HepG2 (cell line): ENCODE data around the gene MALRD1. TPM values are rescaled to one million over a fixed set of nuclear protein-coding genes. Genes with fewer than 3 reads are reported as not detected.

Experiments
- ATAC-seq: fragments of 200-7000 bp; cut with Tn5 transposase; 3 replicates; pipeline ENCODE4 v1.9.1; 2020; ENCODE audit warnings: mild to moderate bottlenecking, moderate library complexity
- BruUV-seq: library from RNA; stranded (reverse); fragments of 400-500 nt; replicated peaks from 2 replicates; lab custom pipeline; 2021; lab: Mats Ljungman, UMichigan
- CTCF ChIA-PET: fragments of 300-600 bp; formaldehyde crosslinking; extraction: SDS; loops from one replicate; lab custom pipeline; 2021; ENCODE audit warnings: low total read pairs, inconsistent platforms, low intra/inter-chr PET ratio; lab: Yijun Ruan, JAX
- POLR2A ChIA-PET: fragments of 350-600 bp; sonication (Branson Sonifier 250); formaldehyde crosslinking; loops from one replicate; lab custom pipeline; 2020; ENCODE audit warnings: antibody characterized with exemption, inconsistent platforms; lab: Yijun Ruan, JAX
- DNase-seq: peaks from one replicate; pipeline ENCODE4 v3.0.0-alpha.2; 2015; ENCODE audit warnings: low spot score
- FAIRE-seq: peaks from 3 replicates; lab custom pipeline; 2011; peaks lifted over from hg19 to GRCh38; lab: Jason Lieb, UNC
- H2AFZ ChIP-seq: one replicate; pipeline ENCODE4 v1.6.1; 2011; ENCODE audit warnings: low read length, inconsistent platforms
- H3K27ac ChIP-seq: fragments of 300-600 bp; 3 replicates; pipeline ENCODE4 v1.8.0; 2011; ENCODE audit warnings: mixed run types, mild to moderate bottlenecking, mixed read lengths, low read length, inconsistent platforms; ENCODE audit not compliant: insufficient read depth; ENCODE audit errors: extremely low read length
- H3K27me3 ChIP-seq, 2 experiments: fragments of 200-600 bp in 1 of 2; 2 replicates in 1 of 2; 3 replicates in 1 of 2; pipeline versions ENCODE4 v1.6.0 to v1.8.0; 2011; ENCODE audit warnings: low read length in 2 of 2, mild to moderate bottlenecking in 2 of 2, moderate library complexity in 2 of 2, inconsistent platforms in 1 of 2; ENCODE audit not compliant: insufficient read depth in 2 of 2, control insufficient read depth in 1 of 2
- H3K36me3 ChIP-seq, 2 experiments: fragments of 200-600 bp in 1 of 2; replicated peaks in 1 of 2; 2 replicates in 1 of 2; 3 replicates in 1 of 2; pipeline versions ENCODE4 v1.5.1 to v1.8.0; 2011; ENCODE audit warnings: low read length in 2 of 2, inconsistent platforms in 1 of 2; ENCODE audit not compliant: insufficient read depth in 2 of 2, control insufficient read depth in 1 of 2
- H3K4me1 ChIP-seq: 2 replicates; pipeline ENCODE4 v1.5.1; 2012; ENCODE audit warnings: low read length, inconsistent platforms; ENCODE audit not compliant: insufficient read depth
- H3K4me2 ChIP-seq: 2 replicates; pipeline ENCODE4 v1.6.0; 2011; ENCODE audit warnings: low read depth, low read length, inconsistent platforms
- H3K4me3 ChIP-seq, 3 experiments: fragments of 200-600 bp in 1 of 3; sonication (generic), shearing (Covaris generic) in 1 of 3; replicated peaks in 1 of 3; 2 replicates each; pipeline ENCODE4 v1.5.1; 2011 to 2016; ENCODE audit warnings: low read length in 3 of 3, inconsistent platforms in 2 of 3, low read depth in 2 of 3, mild to moderate bottlenecking in 2 of 3, control low read depth in 1 of 3, mixed read lengths in 1 of 3; ENCODE audit not compliant: insufficient read depth in 1 of 3
- H3K79me2 ChIP-seq: one replicate; pipeline ENCODE4 v1.6.1; 2011; ENCODE audit warnings: low read length, inconsistent platforms; ENCODE audit not compliant: insufficient read depth
- H3K9ac ChIP-seq: 2 replicates; pipeline ENCODE4 v1.6.0; 2011; ENCODE audit warnings: mild to moderate bottlenecking, low read depth, low read length, inconsistent platforms; ENCODE audit not compliant: insufficient read depth
- H3K9me3 ChIP-seq: 2 replicates; pipeline ENCODE4 v1.5.1; 2012; ENCODE audit warnings: mild to moderate bottlenecking, low read length
- H4K20me1 ChIP-seq: 2 replicates; pipeline ENCODE4 v1.6.0; 2011; ENCODE audit warnings: inconsistent platforms, mild to moderate bottlenecking, low read length, moderate library complexity; ENCODE audit not compliant: insufficient read depth
- FOXP1 ChIP-seq, 2 experiments: fragments of 450-650 bp in 1 of 2; IDR thresholded peaks; 2 replicates each; pipeline ENCODE4 v1.6.1; 2017 to 2018; ENCODE audit warnings: antibody characterized with exemption in 1 of 2
- GLMP ChIP-seq: sonication (generic); formaldehyde crosslinking; IDR thresholded peaks from 2 replicates; pipeline ENCODE4 v1.9.0; 2021; ENCODE audit warnings: missing genetic modification reagents, mild to moderate bottlenecking, borderline replicate concordance
- HOXA3 ChIP-seq: sonication (generic); formaldehyde crosslinking; IDR thresholded peaks from 2 replicates; pipeline ENCODE4 v1.5.0; 2020; ENCODE audit warnings: missing genetic modification reagents
- MAFG ChIP-seq: sonication (generic); formaldehyde crosslinking; IDR thresholded peaks from 2 replicates; pipeline ENCODE4 v1.5.1; 2020; ENCODE audit warnings: mild to moderate bottlenecking, missing genetic modification reagents
- NCOA2 ChIP-seq: sonication (generic); formaldehyde crosslinking; IDR thresholded peaks from 2 replicates; pipeline ENCODE4 v1.8.0; 2022; ENCODE audit warnings: inconsistent platforms
- REPIN1 ChIP-seq: sonication (generic); formaldehyde crosslinking; IDR thresholded peaks from 2 replicates; pipeline ENCODE4 v1.8.0; 2022; ENCODE audit warnings: missing genetic modification reagents, low read depth, mild to moderate bottlenecking, borderline replicate concordance
- RFX1 ChIP-seq: fragments of 450-650 bp; IDR thresholded peaks from 2 replicates; pipeline ENCODE4 v1.6.1; 2017
- SP4 ChIP-seq: sonication (generic); formaldehyde crosslinking; IDR thresholded peaks from 2 replicates; pipeline ENCODE4 v1.8.1; 2023; ENCODE audit warnings: mild to moderate bottlenecking, missing genetic modification reagents
- TCF12 ChIP-seq, 2 experiments: fragments of 450-650 bp in 1 of 2; sonication (generic) in 1 of 2; formaldehyde crosslinking in 1 of 2; IDR thresholded peaks; 2 replicates each; pipeline versions ENCODE4 v1.6.1 to v1.8.0; 2017 to 2022; ENCODE audit warnings: antibody characterized with exemption in 1 of 2, mild to moderate bottlenecking in 1 of 2, missing genetic modification reagents in 1 of 2, moderate library complexity in 1 of 2
- TCF7 ChIP-seq: sonication (generic); IDR thresholded peaks from 2 replicates; pipeline ENCODE4 v1.6.1; 2016; ENCODE audit warnings: antibody characterized with exemption, low read depth
- ZBTB7B ChIP-seq: sonication (generic); formaldehyde crosslinking; IDR thresholded peaks from 2 replicates; pipeline ENCODE4 v1.4.0; 2020; ENCODE audit warnings: missing genetic modification reagents
- ZHX2 ChIP-seq, 2 experiments: sonication (generic) in 1 of 2; formaldehyde crosslinking in 1 of 2; IDR thresholded peaks; 2 replicates each; pipeline versions ENCODE4 v1.6.1 to v1.9.0; 2014 to 2022; ENCODE audit warnings: antibody characterized with exemption in 1 of 2, borderline replicate concordance in 1 of 2, inconsistent platforms in 1 of 2, low read depth in 1 of 2, missing genetic modification reagents in 1 of 2
- ZNF446 ChIP-seq: sonication (generic); formaldehyde crosslinking; IDR thresholded peaks from 2 replicates; pipeline ENCODE4 v1.5.0; 2020; ENCODE audit warnings: mild to moderate bottlenecking, missing genetic modification reagents
- ZNF644 ChIP-seq: IDR thresholded peaks from 2 replicates; pipeline ENCODE4 v1.6.1; 2016; ENCODE audit warnings: low read depth
- ZNF781 ChIP-seq: sonication (generic); formaldehyde crosslinking; IDR thresholded peaks from 2 replicates; pipeline ENCODE4 v1.5.1; 2020; ENCODE audit warnings: borderline replicate concordance, mild to moderate bottlenecking, missing genetic modification reagents; ENCODE audit errors: not compliant biosample characterization
- WGBS: methylation state at CpG from one replicate; pipeline ENCODE4 v1.1.6; 2017; ENCODE audit warnings: low lambda C conversion rate; 5-methylcytosine and 5-hydroxymethylcytosine counted together
- in situ Hi-C: cut with HindIII; loops from 2 replicates; pipeline ENCODE4 v1.10.0; 2017; ENCODE audit warnings: low pct_unique_long_range_greater_than_20kb; ENCODE audit not compliant: extremely low pct_ligation_motif_present
- intact Hi-C: fragments of 100-400 bp; cut with micrococcal nuclease; formaldehyde crosslinking; loops from one replicate; pipeline ENCODE4 v1.10.0; 2022; ENCODE audit not compliant: unreplicated experiment
- polyA plus RNA-seq, 8 experiments: library from polyadenylated mRNA; depleted of rRNA in 3 of 8; stranded (reverse) in 7 of 8; unstranded in 1 of 8; fragments of >200 nt; fragmentation: Illumina TruSeq in 4 of 8; extraction: Trizol in 4 of 8; gene quantifications; 2 replicates each; pipeline versions ENCODE4 v1.2.1 to v1.2.3, GENCODE V29; 2011 to 2016; ENCODE audit warnings: low read depth in 4 of 8, missing spikeins in 1 of 8, mixed read lengths in 1 of 8; ENCODE audit not compliant: insufficient read depth in 1 of 8
- total RNA-seq, 5 experiments: library from RNA; depleted of rRNA; stranded (reverse); fragments of >200 nt; fragmentation: Illumina TruSeq; extraction: Trizol; gene quantifications; 2 replicates each; pipeline ENCODE4 v1.2.3, GENCODE V29; 2016; ENCODE audit warnings: low read depth in 1 of 5
- TF ChIP-seq, protein P1 (sequence below): sonication (generic); formaldehyde crosslinking; IDR thresholded peaks from 2 replicates; pipeline ENCODE4 v1.8.1; 2023; ENCODE audit warnings: mild to moderate bottlenecking, inconsistent platforms, moderate library complexity, missing genetic modification reagents, borderline replicate concordance
- TF ChIP-seq, protein P2 (sequence below): IDR thresholded peaks from 2 replicates; pipeline ENCODE4 v1.6.1; 2016; ENCODE audit warnings: missing genetic modification reagents, missing compliant biosample characterization

The MALRD1 gene
- total and polyA plus RNA-seq, 2 of the 13 experiments (the other 11 are each of a cell fraction or from before 2014, with no cell fraction given): 5.7 to 15.4 TPM

GRCh38 chr10:19164461-19164860 lies 115.9 kb downstream of the MALRD1 start:
- Histone ChIP-seq H3K27ac (no peak overlapping the region), H3K79me2 (no peaks in the 10 kb centered on the region), H3K4me2 (no peak overlapping the region), H3K36me3 (no peaks in the 10 kb centered on the region), H2AFZ (no peak overlapping the region), H3K4me1 (no peaks in the 10 kb centered on the region), H3K9ac (no peak overlapping the region), H3K4me3 (no peak overlapping the region), H4K20me1 (no peaks in the 10 kb centered on the region), H3K27me3 (no peaks in the 10 kb centered on the region), H3K9me3 (no peaks in the 10 kb centered on the region)
- TF ChIP-seq MAFG: no peak
- no peak for TF ChIP-seq ZNF446 (CRISPR knock-in tag)
- no peak for TF ChIP-seq ZNF781
- no peak for TF ChIP-seq REPIN1 (CRISPR knock-in tag)
- TF ChIP-seq SP4: no peak
- TF ChIP-seq TCF12 (IDR thresholded peaks at IDR 0.05): no peak
- no peak for TF ChIP-seq TCF12 (CRISPR knock-in tag; IDR thresholded peaks at IDR 0.05)
- TF ChIP-seq NCOA2 (CRISPR knock-in tag): no peak
- TF ChIP-seq ZBTB7B (CRISPR knock-in tag): no peak
- TF ChIP-seq TCF7: no peak
- no peak for TF ChIP-seq RFX1
- TF ChIP-seq, protein P1, sequence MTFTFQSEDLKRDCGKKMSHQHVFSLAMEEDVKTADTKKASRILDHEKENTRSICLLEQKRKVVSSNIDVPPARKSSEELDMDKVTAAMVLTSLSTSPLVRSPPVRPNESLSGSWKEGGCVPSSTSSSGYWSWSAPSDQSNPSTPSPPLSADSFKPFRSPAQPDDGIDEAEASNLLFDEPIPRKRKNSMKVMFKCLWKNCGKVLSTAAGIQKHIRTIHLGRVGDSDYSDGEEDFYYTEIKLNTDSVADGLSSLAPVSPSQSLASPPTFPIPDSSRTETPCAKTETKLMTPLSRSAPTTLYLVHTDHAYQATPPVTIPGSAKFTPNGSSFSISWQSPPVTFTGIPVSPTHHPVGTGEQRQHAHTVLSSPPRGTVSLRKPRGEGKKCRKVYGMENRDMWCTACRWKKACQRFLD (CRISPR knock-in tag): no peak
- no peak for TF ChIP-seq HOXA3
- TF ChIP-seq FOXP1 (IDR thresholded peaks at IDR 0.05): no peak
- TF ChIP-seq FOXP1 (CRISPR knock-in tag; IDR thresholded peaks at IDR 0.05): no peak
- no peak for TF ChIP-seq GLMP (CRISPR knock-in tag)
- TF ChIP-seq, protein P2, sequence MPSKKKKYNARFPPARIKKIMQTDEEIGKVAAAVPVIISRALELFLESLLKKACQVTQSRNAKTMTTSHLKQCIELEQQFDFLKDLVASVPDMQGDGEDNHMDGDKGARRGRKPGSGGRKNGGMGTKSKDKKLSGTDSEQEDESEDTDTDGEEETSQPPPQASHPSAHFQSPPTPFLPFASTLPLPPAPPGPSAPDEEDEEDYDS (CRISPR knock-in tag): no peak
- TF ChIP-seq ZHX2 (IDR thresholded peaks at IDR 0.05; ENCODE audit: low read depth): no peak
- no peak for TF ChIP-seq ZHX2 (CRISPR knock-in tag; IDR thresholded peaks at IDR 0.05; ENCODE audit: borderline replicate concordance)
- TF ChIP-seq ZNF644: no peak
- in situ Hi-C loops (no loop called here), intact Hi-C loops (no loop called here)
- CTCF ChIA-PET: no interaction called here
- DNase-seq: no peak
- no peak for FAIRE-seq
- WGBS: 0% methylated on average over 1 of the region's 1 CpG
- no TSS peak for BruUV-seq
- no peak for ATAC-seq
- POLR2A ChIA-PET: no interaction called here
